CD4-positive, alpha-beta T cell (primary cell): ENCODE results near the gene TMEM131. TPM values are rescaled to one million over a fixed set of nuclear protein-coding genes. Genes with fewer than 3 reads are reported as not detected.
"Not testable (repeated sequence)": the region's sequence is repeated elsewhere in the genome, so short reads cannot be mapped to it uniquely, and the experiment has no call there.

Source experiments
- ATAC-seq: fragments of 200-7000 bp; cut with Tn5 transposase; one replicate; pipeline ENCODE4 v1.10.0; 2022; ENCODE audit warnings: mild to moderate bottlenecking; ENCODE audit not compliant: poor library complexity
- CTCF ChIA-PET: fragments of 350-600 bp; sonication (Branson Sonifier 250); formaldehyde crosslinking; loops from one replicate; lab custom pipeline; 2021; ENCODE audit warnings: antibody characterized with exemption, inconsistent platforms; lab: Charles Lee
- POLR2A ChIA-PET: fragments of 350-600 bp; sonication (Branson Sonifier 250); formaldehyde crosslinking; loops from one replicate; lab custom pipeline; 2021; ENCODE audit warnings: antibody characterized with exemption, inconsistent platforms; lab: Charles Lee
- DNase-seq, 14 experiments: peaks; one replicate each; pipeline ENCODE4 v3.0.0-alpha.2; 2013 to 2020; ENCODE audit warnings: mixed read lengths in 2 of 14
- H3K27ac ChIP-seq, 2 donors: one replicate each; pipeline versions ENCODE4 v1.5.1 to v1.7.0; 2013; ENCODE audit warnings: low read length in 2 of 2, low read depth in 1 of 2, mild to moderate bottlenecking in 1 of 2
- H3K27me3 ChIP-seq, 2 experiments: 1 replicate in 1 of 2; 2 replicates in 1 of 2; pipeline versions ENCODE4 v1.6.1 to v1.7.0; 2013; ENCODE audit warnings: low read length in 2 of 2, control low read depth in 1 of 2, mild to moderate bottlenecking in 1 of 2, moderate library complexity in 1 of 2; ENCODE audit not compliant: insufficient read depth in 2 of 2, control insufficient read depth in 1 of 2
- H3K36me3 ChIP-seq: one replicate; pipeline ENCODE4 v1.6.1; 2013; ENCODE audit warnings: low read length, control low read depth; ENCODE audit not compliant: insufficient read depth
- H3K4me1 ChIP-seq: one replicate; pipeline ENCODE4 v1.6.1; 2013; ENCODE audit warnings: low read length, control low read depth; ENCODE audit not compliant: insufficient read depth
- H3K4me3 ChIP-seq: one replicate; pipeline ENCODE4 v1.5.1; 2013; ENCODE audit warnings: mild to moderate bottlenecking, low read length, moderate library complexity
- H3K9me3 ChIP-seq, 2 experiments: 1 replicate in 1 of 2; 2 replicates in 1 of 2; pipeline versions ENCODE4 v1.6.1 to v1.7.0; 2013; ENCODE audit warnings: low read length in 2 of 2, mild to moderate bottlenecking in 2 of 2, control low read depth in 1 of 2, moderate library complexity in 1 of 2; ENCODE audit not compliant: control insufficient read depth in 1 of 2, insufficient read depth in 1 of 2
- H3K27ac Mint-ChIP-seq: one replicate; pipeline ENCODE4 v1.8.0; 2020; ENCODE audit warnings: mixed read lengths
- H3K27me3 Mint-ChIP-seq: one replicate; pipeline ENCODE4 v1.8.0; 2021; ENCODE audit warnings: mixed read lengths
- H3K36me3 Mint-ChIP-seq: one replicate; pipeline ENCODE4 v1.8.0; 2021; ENCODE audit warnings: low read depth, mixed read lengths
- H3K4me1 Mint-ChIP-seq: one replicate; pipeline ENCODE4 v1.8.0; 2021; ENCODE audit warnings: low read depth, mixed read lengths
- H3K4me3 Mint-ChIP-seq: one replicate; pipeline ENCODE4 v1.8.0; 2020; ENCODE audit warnings: mild to moderate bottlenecking, mixed read lengths
- H3K9me3 Mint-ChIP-seq: one replicate; pipeline ENCODE4 v1.8.0; 2020; ENCODE audit warnings: mixed read lengths
- CTCF ChIP-seq: fragments of 200-600 bp; IDR thresholded peaks from one replicate; pipeline ENCODE4 v1.8.0; 2022; ENCODE audit warnings: antibody characterized with exemption, mild to moderate bottlenecking
- intact Hi-C, 2 experiments: fragments of 100-400 bp; cut with DNase I in 1 of 2; cut with micrococcal nuclease in 1 of 2; formaldehyde crosslinking; loops; one replicate each; pipeline versions ENCODE4 v1.15.1 to v1.9.0; 2023 to 2025; cut with DNase I, micrococcal nuclease
- total RNA-seq, 174 experiments: library from RNA in 2 of 174; stranded (reverse) in 2 of 174; gene quantifications; one replicate each; pipeline ENCODE4 v1.2.3 and lab custom pipeline; 2021 to 2026

Gene TMEM131
- total RNA-seq, 2 experiments from 2014 or later: 29.2 to 33.6 TPM

GRCh38 chr2:97858442-97858841 is 137.3 kb downstream of the TMEM131 start:
- no peak for TF ChIP-seq CTCF
- no peak overlapping the region for H3K27ac ChIP-seq
- no peak for ATAC-seq
- intact Hi-C loops: no loop called here
- H3K27me3 Mint-ChIP-seq: no peaks in the 10 kb centered on the region
- H3K9me3 ChIP-seq: peaks cover 0 to 5% of the 10 kb centered on the region in 2 experiments
- peaks cover 25% of the 10 kb centered on the region for H3K36me3 ChIP-seq
- POLR2A ChIA-PET: no interaction called here
- no peak for DNase-seq
- no peaks in the 10 kb centered on the region for H3K27me3 ChIP-seq
- peaks cover 16% of the 10 kb centered on the region for H3K4me1 Mint-ChIP-seq
- H3K4me3 Mint-ChIP-seq: no peak overlapping the region
- peaks cover under 1% of the 10 kb centered on the region for H3K9me3 Mint-ChIP-seq
- no peaks in the 10 kb centered on the region for H3K4me1 ChIP-seq
- no peak overlapping the region for H3K27ac Mint-ChIP-seq
- CTCF ChIA-PET: no interaction called here
- no peak overlapping the region for H3K4me3 ChIP-seq
- H3K36me3 Mint-ChIP-seq: peaks cover 75% of the 10 kb centered on the region

GRCh38 chr2:97857553-97857952 is 138.2 kb downstream of the TMEM131 start:
- DNase-seq (no peak), ATAC-seq (no peak)
- TF ChIP-seq CTCF: no peak
- Histone ChIP-seq H3K27ac (no peak overlapping the region), H3K4me3 (no peak overlapping the region), H3K27me3 (no peaks in the 10 kb centered on the region), H3K9me3 (peaks cover 0 to 2% of the 10 kb centered on the region in 2 experiments), H3K36me3 (peaks cover 25% of the 10 kb centered on the region), H3K4me1 (no peaks in the 10 kb centered on the region)
- no peak overlapping the region for H3K4me3 Mint-ChIP-seq
- POLR2A ChIA-PET: no interaction called here
- H3K27me3 Mint-ChIP-seq: no peaks in the 10 kb centered on the region
- no peaks in the 10 kb centered on the region for H3K9me3 Mint-ChIP-seq
- CTCF ChIA-PET: no interaction called here
- H3K27ac Mint-ChIP-seq: no peak overlapping the region
- peaks cover 67% of the 10 kb centered on the region for H3K36me3 Mint-ChIP-seq
- peaks cover 21% of the 10 kb centered on the region for H3K4me1 Mint-ChIP-seq
- intact Hi-C loops: no loop called here

GRCh38 chr2:97853057-97853456 is 142.7 kb downstream of the TMEM131 start:
- H3K36me3 ChIP-seq, CTCF ChIA-PET, H3K9me3 ChIP-seq, H3K27ac ChIP-seq, H3K27me3 Mint-ChIP-seq, H3K4me3 Mint-ChIP-seq, H3K4me3 ChIP-seq, ATAC-seq, H3K9me3 Mint-ChIP-seq, H3K27me3 ChIP-seq, H3K4me1 ChIP-seq, intact Hi-C loops, DNase-seq, H3K27ac Mint-ChIP-seq: not testable (repeated sequence)
- peaks cover 39% of the 10 kb centered on the region for H3K36me3 Mint-ChIP-seq
- POLR2A ChIA-PET: interaction anchor here (0.6 kb wide), 1 partner anchor 66 kb away, joined by 3 read pairs; no protein-coding TSS in a partner anchor
- peaks cover 57% of the 10 kb centered on the region for H3K4me1 Mint-ChIP-seq

- H3K27me3 Mint-ChIP-seq: no peaks in the 10 kb centered on the region
- H3K27me3 ChIP-seq: no peaks in the 10 kb centered on the region
- TF ChIP-seq CTCF: no peak
- POLR2A ChIA-PET: no interaction called here
- peaks cover 5% of the 10 kb centered on the region for H3K36me3 ChIP-seq
- ATAC-seq (no peak), DNase-seq (no peak)
- no peaks in the 10 kb centered on the region for H3K9me3 Mint-ChIP-seq
- H3K27ac ChIP-seq: no peak overlapping the region
- CTCF ChIA-PET: no interaction called here
- peaks cover 68% of the 10 kb centered on the region for H3K4me1 Mint-ChIP-seq
- H3K4me3 ChIP-seq: no peak overlapping the region
- peaks cover 26% of the 10 kb centered on the region for H3K36me3 Mint-ChIP-seq
- no peak overlapping the region for H3K27ac Mint-ChIP-seq
- no peaks in the 10 kb centered on the region for H3K9me3 ChIP-seq
- H3K4me1 ChIP-seq: peaks cover 10% of the 10 kb centered on the region
- no peak overlapping the region for H3K4me3 Mint-ChIP-seq
- intact Hi-C loops: no loop called here
Measured at GRCh38 chr2:97851172-97851571, 144.6 kb downstream of the TMEM131 start.
